ENCODE data around the gene KCNH6. TPM values are rescaled to one million over a fixed set of nuclear protein-coding genes. Genes with fewer than 3 reads are reported as not detected.

Gene KCNH6
- total and polyA plus RNA-seq, 9 of the 15 experiments (the other 6 are each of a cell fraction or from before 2014, with no cell fraction given): not detected

GRCh38 chr17:63478814-63479494 lies 44.2 kb upstream of the KCNH6 start:
- no peak overlapping the region for H3K4me2 ChIP-seq (ENCODE audit: insufficient read depth, low read length)
- no peaks in the 10 kb centered on the region; a peak in 1 of 5 replicates for H3K27me3 ChIP-seq (ENCODE audit: control insufficient read depth in 2 of 2, insufficient read depth in 2 of 2, low read length in 2 of 2)
- H4K20me1 ChIP-seq (replicated peaks; ENCODE audit: control insufficient read depth, insufficient read depth, low read length): no peaks in the 10 kb centered on the region
- BruUV-seq (replicated peaks): no TSS peak
- H3K4me3 ChIP-seq: no peak overlapping the region
- no peaks in the 10 kb centered on the region for H3K9me1 ChIP-seq (ENCODE audit: control insufficient read depth, insufficient read depth, low read length)
- ChIA-PET POLR2A (interaction anchor here (0.6 to 1.2 kb wide), 5 partner anchors 9 to 54 kb away, joined by 3 to 5 read pairs (median 3); no protein-coding TSS in a partner anchor), CTCF (ENCODE audit: low intra/inter-chr PET ratio) (interaction anchor here (0.5 to 4.3 kb wide), 4 partner anchors 33 to 381 kb away, joined by 3 to 35 read pairs (median 5); partner anchors contain the start of gene CYB561)
- peak; percentile 90 to 92 (median 92) for DNase-seq (ENCODE audit: extremely low read depth in 1 of 4, low spot score in 3 of 4)
- no peaks in the 10 kb centered on the region for H3K36me3 ChIP-seq (ENCODE audit: control insufficient read depth, insufficient read depth, low read length)
- H3K79me2 ChIP-seq (ENCODE audit: control insufficient read depth, insufficient read depth, low read length): no peaks in the 10 kb centered on the region
- in situ Hi-C loops (cut with MboI) (loop anchor here (5.0 kb wide), 1 partner anchor 57 kb away; no protein-coding TSS in a partner anchor), intact Hi-C loops (cut with micrococcal nuclease) (loop anchor here (1.0 to 2.0 kb wide), 3 partner anchors 32 to 54 kb away; partner anchors contain the start of gene CYB561)
- H3K9ac ChIP-seq (ENCODE audit: insufficient read depth in 1 of 2, low read depth in 2 of 2, low read length in 2 of 2): peak overlapping the region in 1 of 2 experiments; percentile 20; a peak in 2 of 4 replicates
- FAIRE-seq: peak; percentile 93
- H3K4me1 ChIP-seq (replicated peaks in 1 of 2; ENCODE audit: control insufficient read depth in 2 of 2, insufficient read depth in 2 of 2, low read length in 2 of 2): peaks cover 21 to 47% of the 10 kb centered on the region in 2 experiments
- peak; percentile 94 for ATAC-seq
- WGBS (ENCODE audit: insufficient coverage, low coverage, missing lambda C conversion rate): 24% methylated on average over 16 of the region's 16 CpGs
- H2AFZ ChIP-seq (ENCODE audit: low read depth, low read length): peak overlapping the region; percentile 40; the same call in 1 of the 2 replicates
- no peak overlapping the region for H3K27ac ChIP-seq (ENCODE audit: extremely low read depth, low read depth, low read length)
- no peaks in the 10 kb centered on the region for H3K9me3 ChIP-seq (replicated peaks; ENCODE audit: control insufficient read depth, insufficient read depth, low read depth, low read length)
- TF ChIP-seq FOXK2 (conservative IDR thresholded peaks at IDR 0.05 in 1 of 2, IDR thresholded peaks at IDR 0.05 in 1 of 2; ENCODE audit: low read depth in 2 of 2) (peak; percentile 38 to 39; a peak in 1 of 4 replicates), SIX5 (IDR thresholded peaks at IDR 0.05; ENCODE audit: borderline replicate concordance in 1 of 2, insufficient read depth in 1 of 2, low read depth in 1 of 2, low read length in 2 of 2) (no peak), SRF (CRISPR knock-in tag; IDR thresholded peaks at IDR 0.05) (0 out of 4 replicates have a peak, but pooled peaks of 1 of the 2 experiments have one; percentile 45), MGA (IDR thresholded peaks at IDR 0.05) (no peak), MTA3 (IDR thresholded peaks at IDR 0.05; ENCODE audit: borderline replicate concordance) (0 out of 2 replicates have a peak, but pooled peaks have one; percentile 24), TEAD4 (IDR thresholded peaks at IDR 0.05; ENCODE audit: low read length) (0 out of 2 replicates have a peak, but pooled peaks have one; percentile 33), TEAD4 (CRISPR knock-in tag; IDR thresholded peaks at IDR 0.05; ENCODE audit: borderline replicate concordance) (no peak)
